NCI-H1694 (cell line): ENCODE data around the gene JMJD6.
"Not testable (repeated sequence)": the region's sequence is repeated elsewhere in the genome, so short reads cannot be mapped to it uniquely, and the experiment has no call there.

Experiments used
- DNase-seq: peaks from one replicate; lab custom pipeline; 2025; lab: John Stamatoyannopoulos, UW

The JMJD6 gene

GRCh38 chr17:76726231-76726775, at the start of gene JMJD6:
TSS of gene JMJD6 (minus strand) at chr17:76726606. CDS start at chr17:76726475, 131 bp downstream.
- peak; percentile 85 for DNase-seq

GRCh38 chr17:76775021-76775600, 48.7 kb upstream of the JMJD6 start:
- DNase-seq, result no peak

- no peak for DNase-seq
These were observed 46.6 kb upstream of the JMJD6 start for GRCh38 chr17:76772842-76773525.

- DNase-seq, result no peak
These were observed 32.2 kb upstream of the JMJD6 start for GRCh38 chr17:76758570-76758969.

GRCh38 chr17:76757256-76757655, 30.9 kb upstream of the JMJD6 start:
- DNase-seq, result no peak

- no peak for DNase-seq
These were observed 28.9 kb upstream of the JMJD6 start for GRCh38 chr17:76755285-76755684.

- DNase-seq, result no peak
These were observed 26.9 kb upstream of the JMJD6 start for GRCh38 chr17:76753061-76753961.

- no peak for DNase-seq
These were observed 25.6 kb upstream of the JMJD6 start for GRCh38 chr17:76752006-76752405.

GRCh38 chr17:76751416-76751993, 25.1 kb upstream of the JMJD6 start:
- no peak for DNase-seq

- no peak for DNase-seq
These were observed 22.3 kb upstream of the JMJD6 start for GRCh38 chr17:76748657-76749056.

- no peak for DNase-seq
These were observed 21.4 kb upstream of the JMJD6 start for GRCh38 chr17:76747716-76748363.

- DNase-seq, result not testable (repeated sequence)
These were observed 19.4 kb upstream of the JMJD6 start for GRCh38 chr17:76745785-76746184.

- DNase-seq, result no peak
These were observed 18.3 kb upstream of the JMJD6 start for GRCh38 chr17:76744747-76745146.

- no peak for DNase-seq
These were observed 16.6 kb upstream of the JMJD6 start for GRCh38 chr17:76742958-76743357.

GRCh38 chr17:76740329-76741118, 14.1 kb upstream of the JMJD6 start:
- no peak for DNase-seq

- DNase-seq, result not testable (repeated sequence)
These were observed 13.2 kb upstream of the JMJD6 start for GRCh38 chr17:76739568-76740115.

- no peak for DNase-seq
These were observed 12.1 kb upstream of the JMJD6 start for GRCh38 chr17:76738468-76738850.

- DNase-seq, result peak; percentile 69
These were observed 11.5 kb upstream of the JMJD6 start, which contains the start of gene MFSD11 for GRCh38 chr17:76737676-76738467. TSS of gene MFSD11 (plus strand) at chr17:76738119. CDS start at chr17:76738353, 234 bp downstream.

- DNase-seq, result peak; percentile 99
These were observed 10.8 kb upstream of the JMJD6 start, which contains the start of gene SRSF2 for GRCh38 chr17:76737082-76737675. TSS of gene SRSF2 (minus strand) at chr17:76737331. CDS start at chr17:76737160, 171 bp downstream.
